ENCODE results near the gene TECTB.

Gene TECTB

GRCh38 chr10:112307358-112308124 lies 24.3 kb downstream of the TECTB start:
- DNase-seq, result peak; percentile 50 to 66
- TF ChIP-seq GATA1 (IDR thresholded peaks at IDR 0.05; ENCODE audit: low read depth, low read length) (no peak), POLR2A (IDR thresholded peaks at IDR 0.05; ENCODE audit: low read length) (no peak)

DNA sequence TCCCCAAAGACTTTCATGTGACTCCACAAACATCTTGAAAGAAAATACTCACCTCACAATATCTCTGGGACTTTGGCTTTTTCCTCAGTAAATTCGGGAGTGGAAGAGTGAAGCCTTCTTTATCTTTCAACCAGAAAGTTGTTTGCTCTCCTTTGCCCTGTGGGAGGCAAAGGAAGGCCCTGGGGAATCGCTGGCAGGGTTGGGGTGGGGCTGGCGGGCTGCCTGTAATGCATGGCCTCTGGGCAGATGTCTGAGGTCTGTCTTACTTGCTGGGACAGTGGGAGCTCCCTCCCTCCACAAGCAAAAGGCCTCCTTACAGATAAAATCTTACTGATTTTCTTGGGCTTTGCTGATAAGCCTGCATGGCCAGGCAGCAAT lies 24.9 kb downstream of the TECTB start:
- TF ChIP-seq GATA1 (IDR thresholded peaks at IDR 0.05; ENCODE audit: low read depth, low read length) (no peak), POLR2A (IDR thresholded peaks at IDR 0.05; ENCODE audit: low read length) (no peak)
- DNase-seq, result no peak

GRCh38 chr10:112311481-112311880 lies 28.3 kb downstream of the TECTB start:
- no peak for DNase-seq
- TF ChIP-seq POLR2A (IDR thresholded peaks at IDR 0.05; ENCODE audit: low read length) (no peak), GATA1 (IDR thresholded peaks at IDR 0.05; ENCODE audit: low read depth, low read length) (no peak)

- DNase-seq, result peak in 1 of 2 experiments; percentile 7
- TF ChIP-seq POLR2A (IDR thresholded peaks at IDR 0.05; ENCODE audit: low read length), result no peak
- TF ChIP-seq GATA1 (IDR thresholded peaks at IDR 0.05; ENCODE audit: low read depth, low read length), result no peak
These were observed 30.0 kb downstream of the TECTB start for GRCh38 chr10:112313234-112313633.

DNA sequence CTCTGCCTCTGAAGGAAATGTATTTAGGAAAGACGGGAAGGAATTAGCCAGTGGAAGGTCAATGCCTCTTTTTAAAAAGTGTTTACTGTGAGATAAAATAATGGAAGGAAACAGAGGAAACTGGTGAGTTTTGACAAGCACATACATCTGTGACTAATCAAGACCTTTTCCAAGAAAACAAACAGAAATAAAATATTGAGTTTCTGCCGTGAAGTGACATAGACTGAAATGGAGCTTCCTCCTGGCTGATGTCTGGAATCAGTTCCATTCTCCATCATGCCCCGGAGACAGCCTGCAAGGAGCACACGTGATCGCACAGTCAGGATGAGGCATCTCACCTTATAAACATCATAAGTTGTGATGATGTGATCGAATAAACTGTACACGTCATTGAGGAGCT lies 30.7 kb downstream of the TECTB start:
- DNase-seq, result no peak
- TF ChIP-seq GATA1 (IDR thresholded peaks at IDR 0.05; ENCODE audit: low read depth, low read length), result no peak
- TF ChIP-seq POLR2A (IDR thresholded peaks at IDR 0.05; ENCODE audit: low read length), result no peak

DNA sequence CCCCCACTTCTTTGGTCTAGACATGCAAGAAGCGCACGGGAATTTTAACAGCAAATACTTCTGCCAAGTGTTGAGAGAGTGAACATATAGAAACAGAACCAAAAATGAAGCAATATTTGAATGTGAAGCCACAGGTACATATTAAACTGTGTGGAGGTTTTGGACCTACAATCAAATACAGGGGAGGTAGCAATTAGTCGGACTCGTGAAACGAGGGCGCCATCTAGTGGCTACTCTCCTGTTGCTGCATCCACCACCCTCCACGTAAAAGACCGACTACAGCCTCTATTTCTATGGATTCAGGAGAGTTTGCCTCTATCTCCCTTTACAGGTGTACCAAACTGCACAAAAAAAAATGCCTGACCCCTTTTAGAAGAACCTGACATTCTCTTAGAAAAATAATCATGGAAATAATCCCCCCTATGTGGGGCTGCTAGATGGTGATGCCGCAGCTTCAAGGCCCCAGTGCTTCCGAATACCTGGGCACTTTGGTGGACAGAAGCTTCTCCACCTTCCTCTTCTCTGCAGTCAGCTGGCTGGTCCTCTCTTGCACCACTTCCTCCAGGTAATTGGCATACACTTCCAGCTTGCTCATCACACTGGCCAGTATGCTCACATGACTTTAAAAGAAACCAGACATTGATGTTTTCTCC lies 31.7 kb downstream of the TECTB start:
- TF ChIP-seq GATA1 (IDR thresholded peaks at IDR 0.05; ENCODE audit: low read depth, low read length) (no peak), POLR2A (IDR thresholded peaks at IDR 0.05; ENCODE audit: low read length) (no peak)
- peak; percentile 78 to 87 for DNase-seq

DNA sequence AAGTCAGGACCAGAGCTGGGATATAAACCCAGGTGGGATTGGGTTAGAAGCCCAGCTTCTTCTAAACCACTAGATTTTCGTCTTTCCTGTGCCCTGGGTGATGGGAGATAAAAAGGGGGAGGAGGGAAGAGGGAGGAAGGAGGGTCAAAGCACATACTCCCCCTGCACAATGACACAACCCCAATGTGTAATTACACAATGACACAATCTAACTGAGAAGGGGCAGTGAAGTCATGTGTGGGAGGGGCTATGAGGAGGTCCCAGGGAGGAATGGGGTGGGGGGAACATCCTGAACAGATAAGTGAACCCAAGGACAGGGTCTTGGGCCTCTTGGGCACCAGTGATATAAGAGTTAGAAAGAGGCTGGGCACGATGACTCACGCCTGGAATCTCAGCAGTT lies 44.5 kb downstream of the TECTB start:
- DNase-seq, result no peak
- TF ChIP-seq POLR2A (IDR thresholded peaks at IDR 0.05; ENCODE audit: low read length), result no peak
- TF ChIP-seq GATA1 (IDR thresholded peaks at IDR 0.05; ENCODE audit: low read depth, low read length), result no peak

- no peak for DNase-seq
- TF ChIP-seq GATA1 (IDR thresholded peaks at IDR 0.05; ENCODE audit: low read depth, low read length) (no peak), POLR2A (IDR thresholded peaks at IDR 0.05; ENCODE audit: low read length) (no peak)
These were observed 47.0 kb downstream of the TECTB start for GRCh38 chr10:112330162-112330561.

- TF ChIP-seq POLR2A (IDR thresholded peaks at IDR 0.05; ENCODE audit: low read length), result no peak
- no peak for TF ChIP-seq GATA1 (IDR thresholded peaks at IDR 0.05; ENCODE audit: low read depth, low read length)
These were observed 47.5 kb downstream of the TECTB start for GRCh38 chr10:112330607-112331160.

DNA sequence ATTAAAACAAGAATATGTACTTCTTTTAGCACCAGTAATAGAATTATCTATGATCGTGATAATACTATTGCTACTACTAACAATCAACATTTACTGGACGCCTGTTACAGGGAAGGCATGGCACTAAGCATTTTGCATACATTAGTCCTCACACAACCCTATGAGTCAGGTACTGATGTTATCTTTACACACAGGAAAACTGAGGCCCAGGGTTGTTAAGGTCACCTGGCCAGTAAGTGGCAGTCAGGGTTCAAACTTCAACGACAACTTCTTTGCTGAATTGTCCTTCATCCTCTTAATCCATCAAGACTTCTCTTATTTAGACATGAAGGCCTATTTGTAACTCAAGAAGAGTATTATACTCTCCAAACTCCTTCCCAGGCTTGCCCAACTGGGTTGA lies 48.8 kb downstream of the TECTB start:
- no peak for DNase-seq
- TF ChIP-seq POLR2A (IDR thresholded peaks at IDR 0.05; ENCODE audit: low read length) (no peak), GATA1 (IDR thresholded peaks at IDR 0.05; ENCODE audit: low read depth, low read length) (no peak)

More at GRCh38 chr10:112330607-112331160, 47.5 kb downstream of the TECTB start:
- no peak for DNase-seq

DNA sequence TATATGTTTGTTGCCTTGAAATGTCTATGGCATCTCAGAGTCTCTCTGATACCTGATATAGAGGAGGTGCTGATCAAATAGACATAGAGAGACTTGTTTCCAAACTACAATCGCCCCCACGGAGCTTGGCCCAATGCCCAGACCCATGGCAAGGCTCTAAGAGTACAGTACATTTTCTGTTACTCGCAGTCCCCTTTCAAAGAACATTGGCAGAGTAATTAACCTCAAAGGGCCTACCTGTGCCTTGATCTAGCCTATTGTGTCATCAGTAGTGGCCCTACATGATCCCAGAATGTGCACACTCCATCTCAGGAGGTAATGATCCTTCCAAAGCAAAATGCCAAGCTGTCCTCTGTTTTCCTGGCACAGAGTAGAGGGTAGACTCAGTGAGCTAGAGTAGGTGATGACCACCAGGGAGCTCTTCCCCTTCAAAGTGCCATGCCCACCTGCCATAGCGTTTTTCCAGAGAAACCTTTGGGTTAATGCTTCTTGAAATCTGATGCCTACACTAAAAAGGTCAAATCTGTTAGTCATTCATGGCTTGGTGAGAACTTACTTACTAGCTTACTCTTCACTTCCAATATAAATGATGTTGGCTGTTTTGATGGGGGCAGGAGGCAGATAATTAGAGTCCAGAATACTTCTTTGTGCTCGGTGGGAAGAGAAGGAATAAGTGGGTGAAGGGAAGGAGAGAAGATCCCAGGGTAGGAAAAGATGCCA lies 49.5 kb downstream of the TECTB start:
- DNase-seq, result no peak
- TF ChIP-seq POLR2A (IDR thresholded peaks at IDR 0.05; ENCODE audit: low read length) (no peak), GATA1 (IDR thresholded peaks at IDR 0.05; ENCODE audit: low read depth, low read length) (no peak)

DNA sequence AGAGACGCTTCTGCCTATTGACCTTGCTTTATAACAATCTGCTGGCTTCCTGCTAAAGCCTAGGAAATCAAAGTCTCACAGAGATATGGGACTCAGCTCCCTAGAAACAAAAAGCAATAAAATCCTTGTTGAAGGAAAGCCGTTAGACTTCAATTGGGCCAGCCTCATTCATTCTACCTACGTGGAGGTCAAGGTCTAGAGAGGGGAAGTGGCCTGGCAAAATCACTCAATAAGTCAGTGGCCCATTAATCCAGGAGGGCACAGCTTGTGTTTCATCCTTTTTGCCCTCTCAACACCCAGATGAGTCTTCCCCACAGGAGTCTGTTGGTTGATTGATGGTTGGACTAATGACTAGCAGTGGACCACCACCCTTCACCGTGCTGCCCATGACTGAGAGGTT lies 50.3 kb downstream of the TECTB start:
- DNase-seq, result no peak
- no peak for TF ChIP-seq GATA1 (IDR thresholded peaks at IDR 0.05; ENCODE audit: low read depth, low read length)

- TF ChIP-seq POLR2A (IDR thresholded peaks at IDR 0.05; ENCODE audit: low read length) (no peak), GATA1 (IDR thresholded peaks at IDR 0.05; ENCODE audit: low read depth, low read length) (no peak)
- DNase-seq, result no peak
These were observed 52.1 kb downstream of the TECTB start for GRCh38 chr10:112335111-112335867.
